ENCODE measurements around the gene DOCK2.

Gene DOCK2

DNA sequence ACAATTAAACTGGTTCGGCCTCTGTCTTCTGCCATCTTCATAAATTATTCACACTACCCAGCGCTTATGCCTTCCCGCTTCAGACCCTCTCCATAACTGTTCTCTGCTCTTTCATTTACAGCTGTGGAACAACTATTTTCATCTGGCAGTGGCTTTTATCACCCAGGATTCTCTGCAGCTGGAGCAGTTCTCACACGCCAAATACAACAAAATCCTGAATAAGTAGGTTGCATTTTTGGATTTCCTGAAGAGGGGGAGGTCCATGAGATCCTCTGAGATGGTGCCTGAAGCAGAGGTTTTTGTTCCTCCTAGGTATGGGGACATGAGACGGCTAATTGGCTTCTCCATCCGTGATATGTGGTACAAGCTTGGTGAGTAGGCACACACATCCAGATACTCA is 371.3 kb downstream of the DOCK2 start:
- no peak for DNase-seq

DNA sequence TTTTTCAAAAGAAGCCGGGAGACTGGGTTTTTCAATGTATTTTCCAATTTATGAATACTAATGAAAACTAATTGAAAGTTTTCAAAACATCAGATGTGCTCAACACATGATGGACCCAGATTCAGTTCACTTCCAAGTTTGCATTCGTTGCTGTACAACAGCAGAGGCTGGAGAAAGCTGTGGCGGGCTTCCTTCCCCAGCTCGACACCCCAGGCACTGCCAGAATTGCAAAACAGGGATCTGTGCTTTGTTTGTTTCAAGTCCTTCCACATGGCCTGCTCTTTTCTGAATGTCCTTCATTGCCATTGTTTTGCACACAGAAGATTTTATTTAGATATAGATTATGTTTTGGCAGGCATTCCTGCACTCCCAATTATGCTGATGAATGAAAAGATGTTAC is 373.5 kb downstream of the DOCK2 start:
- DNase-seq: no peak

DNA sequence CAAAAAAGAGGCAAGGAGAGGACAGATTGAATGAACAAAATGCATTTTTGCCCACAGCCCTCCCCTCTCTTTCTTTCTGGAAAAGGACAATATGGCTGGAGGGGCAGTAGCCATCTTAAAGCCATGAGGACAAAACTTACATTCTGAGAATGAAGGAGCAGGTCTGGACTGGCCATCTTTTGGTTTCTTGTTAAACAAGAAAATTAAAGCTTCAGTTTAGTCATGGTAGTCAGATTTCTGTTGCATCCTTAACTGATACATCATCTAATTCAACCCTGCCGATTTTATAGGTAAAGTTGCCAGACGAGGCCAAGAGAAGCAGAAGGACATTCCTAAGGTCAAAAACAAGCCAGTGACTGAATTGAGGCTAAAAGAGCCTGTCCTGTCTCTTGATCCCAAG is 374.7 kb downstream of the DOCK2 start:
- no peak for DNase-seq

DNA sequence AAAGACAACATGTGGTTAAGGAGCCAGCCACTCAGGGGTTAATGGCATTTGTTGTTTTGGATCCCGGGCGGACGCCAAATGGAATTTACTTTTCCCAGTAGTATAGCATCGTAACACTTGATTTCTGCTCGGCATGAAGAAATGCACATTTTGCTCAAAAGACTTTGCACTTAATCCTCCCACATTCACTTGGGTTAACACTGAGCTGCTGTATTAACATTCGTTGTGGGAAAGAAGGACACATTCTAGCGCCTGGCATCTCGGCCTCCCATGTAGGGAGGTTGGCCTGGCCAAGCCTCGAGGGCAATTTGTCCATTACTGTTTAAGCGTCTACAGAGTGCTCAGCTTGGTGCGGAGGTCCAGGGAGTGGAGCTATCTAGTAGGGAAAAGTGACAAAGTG is 375.5 kb downstream of the DOCK2 start:
- no peak for DNase-seq

DNA sequence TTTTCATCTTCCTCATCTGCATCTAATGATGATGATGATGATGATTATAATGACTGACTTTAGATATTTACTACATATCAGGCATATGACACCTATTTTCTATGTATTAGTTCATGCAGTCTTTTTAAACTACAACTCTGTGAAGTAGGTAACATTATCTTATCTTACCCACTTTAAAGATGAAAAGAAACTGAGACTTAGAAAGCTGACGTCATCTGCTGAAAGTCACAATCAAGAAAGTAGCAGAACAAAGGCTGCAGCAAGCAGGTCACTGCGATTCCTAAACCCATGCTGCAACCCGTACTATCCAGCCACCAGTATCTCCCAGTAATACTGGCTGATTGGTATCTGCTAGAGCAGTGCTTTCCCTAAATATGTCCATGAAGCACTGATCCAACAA is 383.3 kb downstream of the DOCK2 start:
- no peak for DNase-seq

DNA sequence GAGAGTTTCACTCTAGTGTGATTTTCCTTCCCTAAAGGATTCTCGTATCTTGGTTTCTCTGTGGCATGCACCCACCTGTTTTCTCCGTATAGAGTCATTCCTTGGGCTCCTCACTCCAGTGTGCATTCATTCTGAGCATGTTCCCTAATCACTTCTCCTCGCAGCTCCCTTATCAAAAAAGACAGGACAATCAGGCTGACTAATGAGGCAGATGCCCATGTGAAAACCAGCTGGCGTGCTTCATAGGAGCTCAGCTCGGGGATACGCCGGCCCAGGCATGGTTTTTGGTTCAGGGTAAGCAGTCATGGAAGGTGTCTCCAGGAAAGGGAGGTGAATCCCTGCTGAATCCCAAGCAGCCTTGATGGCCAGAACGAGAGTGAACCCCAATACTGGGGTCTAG is 384.4 kb downstream of the DOCK2 start:
- no peak for DNase-seq

DNA sequence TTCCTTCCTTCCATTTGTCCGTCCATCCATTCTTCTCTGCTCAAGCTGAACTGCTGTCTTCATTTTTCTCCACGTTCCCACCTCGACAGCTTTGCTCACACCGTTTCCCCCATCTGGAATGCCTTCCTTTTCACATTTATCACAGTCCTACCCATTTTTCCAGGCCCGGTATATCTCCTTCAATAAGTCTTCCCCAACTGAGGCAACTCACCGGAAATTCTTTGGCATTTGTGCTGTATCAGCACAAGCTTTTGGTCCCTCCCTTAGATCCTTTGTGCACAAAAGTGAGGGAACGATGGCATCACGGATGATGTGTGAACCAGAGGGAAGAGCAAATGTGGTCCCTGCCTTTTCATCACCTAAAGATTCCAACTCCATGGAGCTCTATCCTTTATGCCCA is 388.8 kb downstream of the DOCK2 start:
- no peak for DNase-seq

DNA sequence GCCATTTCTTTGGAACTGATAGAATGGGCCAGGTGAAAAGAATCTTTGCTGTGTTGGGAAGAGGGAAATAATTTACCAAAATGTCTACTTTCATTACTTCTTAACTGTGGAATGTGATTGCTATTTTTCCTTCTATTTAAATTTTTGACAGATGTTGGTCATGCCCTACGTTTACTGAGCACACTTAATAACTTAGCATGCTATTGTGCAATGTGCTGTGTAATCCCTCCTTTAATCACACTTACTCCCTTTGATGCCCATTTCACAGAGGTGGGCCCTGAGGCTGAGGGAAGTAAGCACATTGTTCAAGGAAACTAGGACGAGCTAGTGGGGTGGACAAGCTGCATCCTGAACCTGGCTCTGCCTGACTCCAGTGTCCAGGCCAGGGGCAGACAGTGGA is 391.0 kb downstream of the DOCK2 start:
- no peak for DNase-seq

DNA sequence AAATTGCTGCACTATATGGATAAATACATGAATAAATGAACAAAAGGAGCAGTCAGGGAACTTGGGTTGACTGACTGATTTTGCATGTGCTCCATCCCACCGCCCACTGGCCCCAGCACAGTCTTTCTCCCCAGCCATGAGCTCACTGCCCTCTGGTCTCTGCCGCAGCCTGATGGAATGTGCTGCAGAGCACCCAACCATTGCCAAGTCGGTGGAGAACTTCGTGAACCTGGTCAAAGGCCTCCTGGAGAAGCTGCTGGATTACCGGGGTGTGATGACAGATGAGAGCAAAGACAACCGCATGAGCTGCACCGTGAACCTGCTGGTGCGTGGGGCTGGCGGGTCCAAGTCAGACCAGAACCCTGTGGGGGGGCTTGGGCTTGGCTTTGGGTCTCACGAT is 397.2 kb downstream of the DOCK2 start:
- no peak for DNase-seq

DNA sequence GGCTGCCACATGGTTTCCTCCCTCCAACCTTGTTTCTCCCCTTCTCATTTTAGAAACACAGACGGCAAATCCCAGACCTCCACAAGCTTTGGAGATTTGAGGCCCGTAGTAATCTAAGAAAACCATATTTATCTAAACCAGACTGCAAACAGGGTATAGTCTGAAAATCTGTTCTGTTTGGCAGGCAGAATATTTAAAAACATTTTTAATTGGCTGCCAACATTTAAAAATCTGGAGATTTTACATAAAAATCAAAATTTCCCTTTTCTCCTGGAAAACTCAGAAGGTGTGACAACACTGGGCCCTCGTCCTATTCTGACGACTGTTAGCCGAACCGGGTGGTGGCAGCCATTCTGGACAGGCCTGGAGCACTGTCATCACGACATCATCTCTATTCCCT is 401.2 kb downstream of the DOCK2 start:
- DNase-seq: no peak

DNA sequence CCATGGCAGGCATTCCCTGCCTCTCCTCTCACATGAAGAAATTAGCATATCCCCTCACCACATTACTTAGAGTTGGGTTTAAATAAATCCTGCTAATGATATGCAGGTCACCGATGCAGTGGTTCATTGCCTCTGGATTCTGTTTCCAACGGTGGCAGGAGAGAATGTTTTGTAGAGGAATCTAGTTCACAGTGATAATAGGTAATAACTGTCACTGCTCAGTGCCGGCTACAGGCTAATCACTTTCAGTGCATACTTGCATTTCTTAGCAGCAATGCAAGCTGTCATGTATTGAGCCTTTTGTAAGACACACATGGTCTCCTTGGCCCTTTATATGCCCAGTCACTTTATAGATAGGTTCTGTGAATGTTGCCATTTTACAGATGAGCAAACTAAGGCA is 402.8 kb downstream of the DOCK2 start:
- DNase-seq: no peak

DNA sequence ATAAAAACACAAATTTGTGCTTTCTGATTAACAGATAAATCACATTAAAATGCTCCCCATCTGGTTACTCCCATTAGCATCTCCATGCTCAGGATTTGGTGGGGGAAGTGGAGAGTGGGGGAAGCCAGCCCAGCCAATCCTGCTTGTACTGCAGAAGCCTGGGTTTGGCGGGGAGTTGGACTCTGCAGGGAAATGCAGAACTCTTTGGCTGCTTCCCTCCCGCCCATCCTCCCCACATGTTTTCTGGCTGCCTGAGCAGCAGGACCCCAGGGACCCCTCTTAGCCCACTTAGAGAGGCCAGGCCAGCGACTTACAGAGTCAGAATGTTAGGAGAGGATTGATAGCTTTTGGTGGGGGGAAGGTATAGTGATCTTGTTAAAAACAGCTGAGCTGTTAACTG is 409.2 kb downstream of the DOCK2 start:
- no peak for DNase-seq

DNA sequence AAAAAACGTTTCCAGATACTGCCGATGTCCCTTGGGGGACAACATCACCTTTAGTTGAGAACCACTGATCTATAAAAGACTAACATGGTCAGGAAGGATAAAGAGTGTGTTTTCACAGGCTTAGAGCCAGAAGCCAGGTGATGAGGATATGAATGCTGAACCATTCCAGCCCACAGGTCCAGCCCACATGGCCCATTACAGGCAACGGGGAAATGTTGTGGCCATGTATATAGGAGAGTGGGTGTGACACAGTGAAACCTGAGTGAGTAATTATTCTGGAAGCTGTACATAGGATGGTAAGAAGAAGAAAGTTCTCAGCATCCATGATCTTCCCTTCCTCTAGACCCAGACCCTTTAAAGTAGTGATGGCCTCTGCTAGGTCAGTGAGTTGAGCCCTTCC is 412.6 kb downstream of the DOCK2 start:
- DNase-seq: no peak

DNA sequence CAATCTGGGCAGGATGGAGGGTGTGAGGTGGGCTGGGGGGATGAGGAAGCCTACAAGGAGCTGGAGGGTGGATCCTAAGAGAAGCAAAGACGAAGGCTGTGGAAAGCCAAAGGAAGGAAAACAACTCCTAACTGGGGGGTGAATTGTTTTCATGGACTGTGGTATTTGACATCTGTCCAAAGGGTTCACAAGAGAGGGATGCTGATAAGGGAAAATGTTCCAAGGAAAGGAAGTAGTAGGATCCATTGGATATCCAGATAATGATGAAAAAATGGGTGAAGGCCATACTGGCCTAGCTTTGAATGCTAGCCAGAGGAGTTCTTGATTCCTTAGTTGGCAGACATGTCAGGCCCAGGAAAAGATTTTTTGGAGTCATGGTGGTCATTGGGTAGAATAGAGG is 416.8 kb downstream of the DOCK2 start:
- DNase-seq: no peak

DNA sequence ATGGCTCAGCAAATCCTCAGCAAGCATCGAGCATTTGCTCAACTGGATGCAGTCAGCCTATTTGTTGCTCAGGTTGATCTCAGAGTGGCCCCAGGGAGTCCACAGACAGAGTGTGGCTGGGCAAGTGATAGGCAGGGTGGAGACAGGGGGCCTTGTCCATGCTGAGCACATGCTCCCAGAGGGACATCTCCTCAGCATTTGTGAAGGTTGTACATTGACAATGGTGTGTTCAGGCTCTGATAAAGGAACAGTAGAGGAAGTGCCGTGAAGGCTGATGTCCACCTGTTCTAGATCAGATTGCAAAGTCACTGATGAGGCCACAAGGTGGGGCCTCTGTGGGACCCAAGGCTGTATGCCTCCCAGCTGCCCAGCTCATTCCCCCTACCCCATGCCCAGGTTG is 418.5 kb downstream of the DOCK2 start:
- no peak for DNase-seq

DNA sequence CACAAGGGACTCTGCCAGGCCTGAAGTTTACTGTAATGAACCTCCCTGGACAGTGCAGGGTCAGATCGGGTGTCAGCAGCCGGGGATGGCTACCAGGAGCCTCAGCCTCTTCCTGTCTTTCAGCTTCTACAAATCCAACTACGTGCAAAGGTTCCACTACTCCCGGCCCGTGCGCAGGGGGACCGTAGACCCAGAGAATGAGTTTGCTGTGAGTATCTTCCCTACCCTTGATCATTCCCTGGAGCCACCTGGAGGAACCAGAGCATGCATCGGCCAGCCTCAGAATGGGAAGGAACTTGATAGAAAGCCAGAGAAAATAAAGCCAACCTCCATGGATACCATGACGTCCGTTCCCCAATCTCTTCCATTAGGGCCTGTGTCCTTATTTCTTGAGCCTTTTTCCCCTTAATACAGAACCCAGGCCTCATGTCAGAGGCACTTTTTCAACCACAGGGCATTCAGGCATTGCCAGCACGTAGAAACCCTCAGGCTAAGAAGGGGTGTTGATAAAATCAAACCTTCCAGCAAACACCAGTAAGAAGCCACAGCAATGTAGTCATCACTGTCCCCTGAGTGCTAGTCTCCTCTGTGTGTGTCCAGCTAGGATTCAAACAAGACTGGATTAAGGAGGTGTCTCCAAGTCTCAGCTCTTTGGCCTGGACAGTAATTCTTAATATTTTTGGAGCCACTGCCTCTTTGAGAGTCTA is 419.6 kb downstream of the DOCK2 start:
- DNase-seq: no peak

DNA sequence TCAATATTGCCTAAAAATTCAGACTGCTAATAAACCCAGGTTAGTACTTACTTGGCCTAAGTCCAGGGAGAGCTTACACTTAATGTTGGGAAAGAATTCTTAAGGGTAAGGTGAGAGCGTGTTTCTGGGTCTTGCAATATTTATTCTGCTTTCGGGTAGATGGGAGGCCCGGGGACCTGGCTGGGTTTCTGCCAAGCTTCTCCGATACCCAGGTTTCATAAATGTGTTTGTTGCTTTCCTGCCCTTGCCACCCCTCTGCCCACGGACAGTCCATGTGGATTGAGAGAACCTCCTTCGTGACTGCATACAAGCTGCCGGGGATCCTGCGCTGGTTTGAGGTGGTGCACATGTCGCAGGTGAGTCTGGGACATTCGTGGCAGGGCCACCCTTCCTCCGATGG is 420.2 kb downstream of the DOCK2 start:
- DNase-seq: no peak

DNA sequence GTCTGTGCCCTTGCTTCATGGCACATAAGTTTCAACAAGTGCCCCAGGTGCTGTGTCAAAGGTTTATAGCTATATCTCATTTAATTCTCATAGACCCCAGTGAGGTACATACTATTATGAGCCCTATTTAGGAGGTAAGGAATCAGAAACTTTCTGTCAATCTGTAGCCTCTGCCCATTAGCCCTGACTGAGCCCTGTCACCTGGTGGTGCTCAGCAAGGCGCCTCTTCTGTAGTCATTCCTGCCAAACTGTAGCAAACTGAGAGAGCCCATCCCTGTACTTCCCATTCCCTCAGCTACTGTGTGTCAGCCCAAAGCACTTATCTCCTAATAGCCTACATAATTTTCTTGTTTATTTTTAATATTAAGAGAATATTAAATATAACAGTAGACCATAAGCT is 422.1 kb downstream of the DOCK2 start:
- no peak for DNase-seq

DNA sequence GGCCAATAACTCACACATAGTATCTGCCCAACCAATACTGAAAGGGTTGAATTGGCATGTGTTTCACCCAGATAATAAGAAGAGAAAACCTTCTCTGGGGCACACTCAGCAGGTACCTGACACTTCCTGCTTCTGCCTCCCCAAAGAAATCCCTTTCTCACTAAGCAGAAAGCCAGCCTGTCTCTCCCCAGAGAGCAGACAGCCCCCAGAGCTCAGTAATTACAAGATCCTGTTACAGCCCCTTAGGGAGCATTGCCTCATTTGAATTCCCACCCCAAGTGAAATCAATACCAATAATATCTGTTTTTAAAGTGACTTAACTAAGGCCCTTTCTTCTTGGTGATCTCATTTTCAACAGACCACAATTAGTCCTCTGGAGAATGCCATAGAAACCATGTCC is 430.1 kb downstream of the DOCK2 start:
- DNase-seq: no peak

DNA sequence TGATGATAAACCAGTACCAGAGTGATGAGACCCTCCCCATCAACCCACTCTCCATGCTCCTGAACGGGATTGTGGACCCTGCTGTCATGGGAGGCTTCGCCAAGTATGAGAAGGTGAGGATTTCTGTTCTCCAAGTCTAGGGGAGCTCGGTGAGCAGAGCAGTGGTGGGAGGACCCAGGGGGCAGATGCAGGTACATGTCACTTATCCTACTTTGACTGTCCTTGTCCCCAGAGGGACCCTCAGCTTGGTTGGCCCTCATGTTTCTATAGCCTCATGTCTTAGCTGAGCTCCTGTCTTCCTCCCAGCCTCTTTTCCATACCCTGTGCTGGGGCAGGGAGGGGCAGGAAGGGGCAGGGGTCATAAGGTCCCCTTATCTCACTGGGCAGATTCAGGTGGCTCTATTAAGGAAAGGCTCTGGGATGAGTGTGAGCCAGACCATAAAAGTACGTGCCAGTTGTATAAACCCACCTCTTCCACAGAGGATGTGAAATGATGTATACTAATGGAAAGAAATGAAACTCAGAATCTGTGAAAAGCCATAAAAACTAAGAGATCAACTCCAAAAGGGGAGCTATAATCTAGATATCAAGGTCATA is 430.6 kb downstream of the DOCK2 start:
- DNase-seq: no peak

DNA sequence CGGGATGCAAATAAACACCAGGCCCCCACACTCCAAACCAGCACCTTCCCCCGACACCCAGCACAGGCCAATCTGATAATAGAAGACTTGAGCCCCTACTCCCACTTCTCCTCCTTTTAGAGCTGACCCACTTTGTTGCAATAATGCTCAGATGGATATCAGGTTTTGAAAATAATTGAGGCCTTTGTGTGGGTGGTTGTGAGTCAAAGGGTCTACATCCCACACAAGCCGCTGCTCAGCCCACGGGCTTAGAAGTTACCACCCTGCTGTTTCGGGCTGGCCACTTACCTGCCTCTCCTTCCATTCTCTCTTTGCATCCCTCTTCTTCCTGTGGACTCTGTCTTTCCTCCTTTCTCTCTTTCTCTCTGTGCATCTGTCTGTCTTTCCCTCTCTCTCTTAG is 432.4 kb downstream of the DOCK2 start:
- no peak for DNase-seq

DNA sequence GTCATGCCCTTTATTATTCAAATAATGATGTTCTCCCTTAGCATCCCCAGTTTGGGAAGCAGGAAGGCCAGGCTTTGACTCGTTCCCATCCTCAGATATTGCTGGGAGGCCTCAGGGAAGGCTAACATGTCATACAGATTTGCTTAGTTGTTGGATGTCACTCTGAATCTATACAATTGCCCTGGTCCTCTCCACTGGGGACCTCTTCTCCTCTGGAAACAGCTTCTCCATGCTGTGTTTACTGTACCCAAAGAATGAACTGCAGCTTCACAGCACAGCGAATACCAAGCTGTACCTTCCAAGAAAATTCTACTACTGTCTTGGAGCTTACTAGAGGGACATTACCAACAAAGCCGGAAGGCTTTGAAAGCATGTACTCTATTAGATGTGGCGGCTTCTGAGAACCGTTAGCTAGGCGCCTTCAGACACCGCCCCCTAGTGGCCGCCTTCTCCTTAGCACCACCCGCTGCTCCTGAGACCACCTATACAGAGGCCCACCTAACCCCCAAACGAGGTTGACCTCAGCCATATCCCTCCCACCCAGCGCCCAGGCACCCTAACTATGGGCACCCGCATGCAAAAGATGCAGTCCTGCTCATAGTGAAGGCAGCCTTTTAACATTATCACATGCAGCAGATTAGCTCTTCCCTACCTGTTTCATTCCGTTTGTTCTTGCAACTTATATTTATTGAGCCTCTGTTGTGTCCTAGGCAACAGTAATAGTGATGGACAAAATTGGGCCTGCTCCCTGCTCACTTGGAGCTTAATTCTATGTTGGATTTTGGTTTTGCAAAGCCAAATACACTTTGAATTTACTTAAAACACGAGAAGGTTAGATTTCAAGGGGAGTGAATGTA is 433.7 kb downstream of the DOCK2 start:
- peak; percentile 12 for DNase-seq

DNA sequence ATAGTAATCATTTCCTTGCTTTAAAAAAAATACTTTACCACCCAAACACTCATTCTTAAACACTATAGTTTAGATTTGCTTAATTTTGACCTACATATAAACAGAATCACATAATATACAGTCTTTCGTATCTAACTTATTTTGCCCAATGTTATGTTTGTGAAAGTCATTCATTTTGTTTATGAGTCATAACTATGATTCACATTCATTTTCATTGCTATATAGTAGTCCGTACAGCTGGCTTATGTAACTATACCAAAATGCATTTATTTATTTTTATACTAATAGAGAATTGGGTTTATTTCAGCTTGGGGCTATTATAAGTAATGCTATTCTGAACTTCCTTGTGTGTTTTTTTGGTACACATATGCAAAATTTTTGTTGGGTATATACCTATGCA is 434.7 kb downstream of the DOCK2 start:
- DNase-seq: no peak

DNA sequence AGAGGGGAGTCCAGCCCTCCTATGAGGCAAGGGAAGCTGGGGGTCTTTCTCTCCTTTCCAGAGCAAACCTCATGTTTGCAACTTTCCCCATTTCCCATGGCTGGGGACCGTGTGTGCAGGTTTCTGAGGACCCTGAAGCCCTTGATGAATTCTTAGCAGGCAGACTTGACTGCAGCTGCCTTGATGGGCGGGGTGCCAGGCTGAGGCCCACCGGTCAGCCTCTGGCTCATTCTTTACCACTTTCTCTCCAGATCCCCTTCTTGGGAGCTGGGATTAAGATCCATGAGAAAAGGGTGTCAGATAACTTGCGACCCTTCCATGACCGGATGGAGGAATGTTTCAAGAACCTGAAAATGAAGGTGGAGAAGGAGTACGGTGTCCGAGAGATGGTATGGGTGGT is 438.6 kb downstream of the DOCK2 start:
- DNase-seq: no peak

Data from stimulated activated CD4-positive, alpha-beta T cell treated with anti-CD3 and anti-CD28 coated beads, Interleukin-12 subunit alpha, Interleukin-12 subunit beta, amount 100 ng/mL, for 4 hours (primary cell).